Epidermal melanocyte (primary cell): ENCODE data around the gene TERB1.

Experiments used
- DNase-seq: peaks from one replicate; pipeline ENCODE4 v3.0.0; 2011; ENCODE audit warnings: low spot score; ENCODE audit not compliant: insufficient read length

The TERB1 gene

DNA sequence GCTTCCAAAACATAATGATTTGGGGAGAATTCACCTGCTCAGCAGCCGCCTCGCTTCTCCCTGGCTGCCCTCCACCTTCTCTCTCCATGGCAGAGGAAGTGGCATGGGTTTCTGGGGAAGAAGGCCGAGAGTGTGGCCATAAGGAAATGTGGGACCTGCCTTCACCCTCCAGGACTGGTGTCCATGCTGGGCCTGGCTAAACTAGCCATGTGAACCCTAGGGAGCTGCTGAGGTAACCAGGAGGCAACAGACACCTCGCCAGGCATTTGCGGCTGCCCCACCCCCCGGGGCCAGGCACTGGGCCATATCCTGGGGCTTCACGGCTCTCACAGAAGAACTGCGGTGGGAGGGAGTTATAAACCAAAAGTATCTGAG is 94.9 kb downstream of the TERB1 start:
- no peak for DNase-seq

DNA sequence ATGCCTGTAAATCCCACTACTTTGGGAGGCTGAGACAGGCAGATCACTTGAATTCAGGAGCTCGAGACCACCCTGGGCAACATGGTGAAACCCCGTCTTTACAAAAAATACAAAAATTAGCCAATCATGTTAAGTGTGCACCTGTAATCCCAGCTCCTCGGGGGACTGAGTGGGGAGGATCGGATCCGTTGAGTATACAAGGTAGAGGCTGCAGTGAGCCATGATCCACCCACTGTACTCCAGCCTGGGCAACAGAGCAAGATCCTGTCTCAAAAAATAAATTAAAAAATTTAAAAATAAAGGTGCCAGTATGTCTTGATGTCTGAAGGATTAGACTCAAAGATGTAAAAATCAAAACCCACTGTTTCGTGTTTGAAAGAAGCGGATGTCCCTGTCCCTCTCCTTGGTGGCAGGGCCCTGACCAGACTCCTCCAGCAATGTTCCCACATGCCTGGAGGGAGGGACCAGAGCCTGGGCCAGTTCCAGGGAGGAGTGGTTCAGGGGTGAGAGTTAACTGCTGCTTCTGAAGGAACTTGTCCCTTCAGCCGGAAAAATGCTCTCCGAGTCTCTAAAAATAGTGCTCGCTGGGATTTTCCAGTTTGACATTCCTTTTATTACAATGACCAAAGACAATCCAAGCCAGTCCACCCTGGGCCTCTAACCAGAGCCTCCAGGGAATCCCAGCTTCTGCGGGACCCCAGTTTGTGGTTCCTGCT is 95.4 kb downstream of the TERB1 start:
- DNase-seq = no peak
